LNCaP clone FGC (cell line): ENCODE measurements around the gene E2F1.

ENCODE experiments used
- DNase-seq: peaks from one replicate; pipeline ENCODE4 v3.0.0-alpha.2; 2011; ENCODE audit warnings: low read depth
- H3K4me3 ChIP-seq: 2 replicates; pipeline ENCODE4 v1.5.1; 2011; ENCODE audit warnings: mild to moderate bottlenecking, low read depth, low read length, control low read depth
- TF ChIP-seq, protein P1 (sequence below): IDR thresholded peaks from 2 replicates; pipeline ENCODE4 v1.5.1; 2012; ENCODE audit warnings: mild to moderate bottlenecking; ENCODE audit not compliant: control insufficient read depth, insufficient read depth; ENCODE audit errors: extremely low read depth

The E2F1 gene

DNA sequence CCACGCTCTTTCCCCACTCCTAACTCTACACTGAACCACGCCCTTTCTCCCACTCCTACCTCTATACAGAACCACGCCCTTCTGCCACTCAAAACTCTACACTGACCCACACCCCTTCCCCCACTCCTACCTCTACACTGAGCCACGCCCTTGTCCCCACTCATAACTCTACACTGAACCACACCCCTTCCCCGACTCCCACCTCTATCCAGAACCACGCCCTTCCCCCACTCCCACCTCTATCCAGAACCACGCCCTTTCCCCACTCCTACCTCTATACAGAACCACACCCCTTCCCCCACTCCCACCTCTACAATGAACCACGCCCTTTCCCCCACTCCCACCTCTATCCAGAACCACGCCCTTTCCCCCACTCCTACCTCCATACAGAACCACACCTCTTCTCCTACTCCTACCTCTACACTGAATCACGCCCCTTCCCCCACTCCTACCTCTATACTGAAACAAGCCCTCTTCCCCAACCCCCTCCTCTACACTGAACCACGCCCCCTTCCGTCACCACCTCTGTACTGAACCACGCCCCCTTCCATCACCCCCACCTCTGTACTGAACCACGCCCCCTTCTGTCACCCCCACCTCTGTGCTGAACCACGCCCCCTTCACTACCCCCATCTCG is 23.8 kb upstream of the E2F1 start:
- TF ChIP-seq, protein P1, sequence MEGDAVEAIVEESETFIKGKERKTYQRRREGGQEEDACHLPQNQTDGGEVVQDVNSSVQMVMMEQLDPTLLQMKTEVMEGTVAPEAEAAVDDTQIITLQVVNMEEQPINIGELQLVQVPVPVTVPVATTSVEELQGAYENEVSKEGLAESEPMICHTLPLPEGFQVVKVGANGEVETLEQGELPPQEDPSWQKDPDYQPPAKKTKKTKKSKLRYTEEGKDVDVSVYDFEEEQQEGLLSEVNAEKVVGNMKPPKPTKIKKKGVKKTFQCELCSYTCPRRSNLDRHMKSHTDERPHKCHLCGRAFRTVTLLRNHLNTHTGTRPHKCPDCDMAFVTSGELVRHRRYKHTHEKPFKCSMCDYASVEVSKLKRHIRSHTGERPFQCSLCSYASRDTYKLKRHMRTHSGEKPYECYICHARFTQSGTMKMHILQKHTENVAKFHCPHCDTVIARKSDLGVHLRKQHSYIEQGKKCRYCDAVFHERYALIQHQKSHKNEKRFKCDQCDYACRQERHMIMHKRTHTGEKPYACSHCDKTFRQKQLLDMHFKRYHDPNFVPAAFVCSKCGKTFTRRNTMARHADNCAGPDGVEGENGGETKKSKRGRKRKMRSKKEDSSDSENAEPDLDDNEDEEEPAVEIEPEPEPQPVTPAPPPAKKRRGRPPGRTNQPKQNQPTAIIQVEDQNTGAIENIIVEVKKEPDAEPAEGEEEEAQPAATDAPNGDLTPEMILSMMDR = no peak
- DNase-seq = no peak

DNA sequence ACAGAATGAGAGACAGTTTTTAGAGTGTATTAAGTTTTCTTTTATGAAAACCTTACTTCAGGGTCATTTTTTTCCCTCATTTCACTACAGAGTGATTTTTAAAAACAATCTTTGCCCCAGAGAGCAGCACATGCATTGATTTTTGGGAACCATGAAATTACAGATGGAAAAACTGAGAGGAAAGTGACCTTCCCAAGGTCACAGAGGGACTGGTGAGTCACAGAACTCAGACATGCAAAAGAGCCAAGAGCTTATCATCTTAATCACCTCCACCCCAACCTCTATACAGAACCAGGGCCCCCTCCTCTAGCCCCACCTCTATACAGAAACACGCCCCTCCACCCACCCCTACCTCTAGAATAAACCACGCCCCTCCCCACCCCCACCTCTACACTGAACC is 23.2 kb upstream of the E2F1 start:
- no peak for DNase-seq
- TF ChIP-seq, protein P1 = no peak
- H3K4me3 ChIP-seq = no peak overlapping the region

More for the DNA sequence above, 23.8 kb upstream of the E2F1 start:
- no peak overlapping the region for H3K4me3 ChIP-seq

DNA sequence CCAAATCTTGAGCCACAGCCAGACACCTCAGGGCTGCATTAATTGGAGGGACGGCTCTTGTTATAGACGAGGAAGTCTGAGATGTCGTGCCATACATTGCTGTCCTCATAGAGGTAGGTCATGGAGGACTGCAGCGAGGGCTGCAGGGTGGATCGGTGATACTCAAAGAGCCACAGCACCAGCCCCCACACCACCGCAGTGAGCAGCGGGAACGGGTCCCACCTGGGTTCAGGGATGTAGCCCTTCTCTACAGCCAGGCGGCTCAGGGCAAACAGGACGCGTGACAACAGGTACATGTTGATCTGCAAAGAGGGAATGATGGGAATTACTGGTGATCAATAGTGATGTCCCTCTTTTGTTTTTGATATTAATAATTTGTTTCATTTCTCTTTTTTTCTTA is 21.5 kb upstream of the E2F1 start:
- TF ChIP-seq, protein P1 = no peak
- no peak for DNase-seq
- H3K4me3 ChIP-seq = no peak overlapping the region

DNA sequence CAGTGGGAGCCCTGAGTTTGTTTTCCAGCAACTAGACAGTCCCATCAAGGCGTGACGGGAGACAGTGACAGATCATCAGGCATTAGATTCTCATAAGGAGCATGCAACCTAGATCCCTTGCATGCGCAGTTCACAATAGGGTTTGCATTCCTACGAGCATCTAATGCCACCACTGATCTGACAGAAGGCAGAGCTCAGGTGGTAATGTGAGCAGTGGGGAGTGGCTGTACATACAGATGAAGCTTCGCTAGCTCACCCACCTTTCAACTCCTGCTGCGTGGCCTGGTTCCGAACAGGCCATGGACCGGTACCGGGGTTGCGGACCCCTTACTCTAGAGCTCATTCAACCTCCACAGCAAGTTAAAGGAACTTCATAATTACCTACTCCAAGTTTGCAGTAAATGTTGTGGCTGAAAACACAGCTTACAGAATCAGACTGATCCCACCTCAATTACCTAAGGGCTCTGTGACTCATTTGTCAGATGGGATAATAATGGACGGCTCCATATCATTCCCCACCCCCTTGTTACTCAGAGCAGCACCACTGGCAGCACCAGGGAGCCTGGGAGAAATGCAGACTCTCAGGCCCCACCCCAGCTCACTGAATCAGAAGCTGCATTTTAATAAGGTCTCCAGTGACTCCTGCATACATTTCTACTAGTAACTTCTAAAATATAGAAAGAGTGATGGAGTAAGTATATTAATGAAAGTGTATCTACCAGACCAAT is 18.2 kb upstream of the E2F1 start:
- DNase-seq = no peak
- H3K4me3 ChIP-seq = no peak overlapping the region
- TF ChIP-seq, protein P1 = no peak

DNA sequence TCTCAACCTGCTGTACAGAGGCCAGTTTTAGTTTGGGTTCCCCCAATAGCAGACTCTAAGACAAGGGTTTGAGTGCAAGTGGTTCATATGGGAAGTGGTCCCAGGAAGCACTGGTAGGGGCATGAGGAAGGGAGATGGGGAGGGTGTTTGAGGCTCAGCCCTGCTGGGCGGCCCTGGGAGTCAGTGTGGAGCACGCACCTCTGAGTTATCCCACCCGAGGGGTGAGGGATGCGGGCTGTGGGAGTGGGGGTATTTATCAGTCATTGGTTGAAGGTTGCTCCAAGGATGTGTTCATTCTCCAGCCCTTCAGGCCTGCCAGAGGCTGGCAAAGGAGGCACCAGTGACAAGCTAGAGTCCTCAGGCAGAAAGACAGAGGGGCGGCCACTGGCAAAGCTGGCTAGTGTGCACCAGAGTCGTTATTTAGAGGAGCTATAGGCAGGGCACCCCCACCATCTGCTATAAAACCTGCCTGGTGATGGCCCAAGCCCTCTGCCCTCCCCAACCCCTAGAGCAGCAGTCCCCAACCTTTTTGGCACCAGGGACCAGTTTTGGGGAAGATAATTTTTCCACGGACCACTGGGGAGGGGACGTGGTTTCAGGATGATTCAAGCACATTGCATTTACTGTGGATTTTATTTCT is 17.4 kb upstream of the E2F1 start:
- H3K4me3 ChIP-seq = no peak overlapping the region
- TF ChIP-seq, protein P1 = no peak
- no peak for DNase-seq

DNA sequence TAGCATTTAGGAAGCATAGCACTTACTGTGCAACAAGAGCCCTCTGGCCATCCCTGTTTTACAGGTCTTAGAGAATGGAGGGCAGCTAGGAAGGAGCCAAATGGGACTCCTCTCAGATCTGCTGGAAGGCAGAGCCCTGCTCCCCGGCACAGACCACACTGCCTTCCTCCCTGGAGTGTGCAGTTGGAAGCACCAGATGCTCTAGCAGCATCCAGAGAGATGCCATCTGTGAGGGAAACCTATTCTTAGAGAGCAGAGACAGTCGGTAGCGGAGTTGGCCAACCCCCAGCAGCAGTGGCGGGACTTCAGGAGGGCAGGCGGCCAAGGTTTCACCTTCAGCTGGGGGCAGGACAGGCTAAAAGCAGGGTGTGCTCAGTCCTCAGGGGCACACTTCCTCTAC is 16.7 kb upstream of the E2F1 start:
- TF ChIP-seq, protein P1 = no peak
- H3K4me3 ChIP-seq = no peak overlapping the region
- DNase-seq = no peak
